GM18951 (cell line): ENCODE data around the gene EPO.

Experiments used
- POLR2A ChIP-seq: IDR thresholded peaks from 4 replicates; pipeline ENCODE4 v1.6.1; 2011; ENCODE audit warnings: mild to moderate bottlenecking; ENCODE audit not compliant: insufficient read length, insufficient read depth; ENCODE audit errors: extremely low read depth
- in situ Hi-C: fragments of 300-500 bp; cut with MboI; formaldehyde crosslinking; loops from one replicate; pipeline ENCODE4 v1.12.0; 2022; ENCODE audit warnings: low sequenced_read_pairs, mixed read lengths, inconsistent platforms; ENCODE audit not compliant: unreplicated experiment

Gene EPO

DNA sequence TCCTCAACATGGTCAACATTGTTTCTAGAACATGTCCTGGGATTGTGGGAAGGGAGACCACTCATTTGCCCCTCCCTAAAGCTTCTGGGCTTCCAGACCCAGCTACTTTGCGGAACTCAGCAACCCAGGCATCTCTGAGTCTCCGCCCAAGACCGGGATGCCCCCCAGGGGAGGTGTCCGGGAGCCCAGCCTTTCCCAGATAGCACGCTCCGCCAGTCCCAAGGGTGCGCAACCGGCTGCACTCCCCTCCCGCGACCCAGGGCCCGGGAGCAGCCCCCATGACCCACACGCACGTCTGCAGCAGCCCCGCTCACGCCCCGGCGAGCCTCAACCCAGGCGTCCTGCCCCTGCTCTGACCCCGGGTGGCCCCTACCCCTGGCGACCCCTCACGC, at the start of gene EPO:
Gene EPO, plus strand, starts transcription at position 190 of the 392 bp plus-strand sequence. CDS start 513 bp downstream, outside the sequence.
- in situ Hi-C loops, result no loop called here
- TF ChIP-seq POLR2A, result no peak

DNA sequence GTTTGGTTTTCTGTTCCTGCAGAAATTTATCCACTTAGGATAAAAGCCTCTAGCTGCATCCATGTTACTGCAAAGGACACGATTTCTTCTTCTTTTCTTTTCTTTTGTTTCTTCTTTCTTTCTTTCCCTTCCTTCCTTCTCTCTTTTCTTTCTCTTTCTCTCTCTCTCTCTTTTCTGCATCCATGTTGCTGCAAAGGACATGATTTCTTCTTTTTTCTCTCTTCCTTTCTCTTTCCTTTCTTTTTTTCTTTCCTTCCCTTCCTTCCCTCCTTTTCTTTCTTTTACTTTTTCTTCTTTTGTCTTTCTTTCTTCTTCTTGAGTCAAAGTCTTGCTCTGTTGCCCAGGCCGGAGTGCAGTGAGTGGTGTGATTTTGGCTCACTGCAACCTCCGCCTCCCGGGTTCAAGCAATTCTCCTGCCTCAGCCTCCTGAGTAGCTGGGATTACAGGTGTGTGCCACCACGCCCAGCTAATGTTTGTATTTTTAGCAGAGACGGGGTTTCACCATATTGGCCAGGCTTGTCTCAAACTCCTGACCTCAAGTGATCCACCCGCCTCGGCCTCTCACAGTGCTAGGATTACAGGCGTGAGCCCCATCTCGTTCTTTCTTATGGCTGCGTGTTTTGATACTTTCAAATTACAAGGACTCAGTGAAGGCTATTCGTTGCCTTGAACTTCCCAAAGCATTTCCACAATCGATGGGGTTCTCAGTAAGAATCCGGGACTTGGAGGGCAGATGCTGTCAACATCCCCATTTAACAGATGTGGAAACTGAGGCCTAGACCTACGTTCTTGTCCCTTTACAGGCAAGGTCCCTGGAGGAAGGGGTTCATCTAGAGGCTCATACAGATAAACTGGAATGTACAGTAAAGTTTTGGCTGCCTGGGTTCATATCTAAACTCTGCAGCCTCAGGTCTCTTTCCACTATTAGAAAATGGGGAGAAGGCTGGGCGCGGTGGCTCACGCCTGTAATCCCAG, 48.6 kb upstream of the EPO start:
- in situ Hi-C loops, result no loop called here
- TF ChIP-seq POLR2A, result no peak

DNA sequence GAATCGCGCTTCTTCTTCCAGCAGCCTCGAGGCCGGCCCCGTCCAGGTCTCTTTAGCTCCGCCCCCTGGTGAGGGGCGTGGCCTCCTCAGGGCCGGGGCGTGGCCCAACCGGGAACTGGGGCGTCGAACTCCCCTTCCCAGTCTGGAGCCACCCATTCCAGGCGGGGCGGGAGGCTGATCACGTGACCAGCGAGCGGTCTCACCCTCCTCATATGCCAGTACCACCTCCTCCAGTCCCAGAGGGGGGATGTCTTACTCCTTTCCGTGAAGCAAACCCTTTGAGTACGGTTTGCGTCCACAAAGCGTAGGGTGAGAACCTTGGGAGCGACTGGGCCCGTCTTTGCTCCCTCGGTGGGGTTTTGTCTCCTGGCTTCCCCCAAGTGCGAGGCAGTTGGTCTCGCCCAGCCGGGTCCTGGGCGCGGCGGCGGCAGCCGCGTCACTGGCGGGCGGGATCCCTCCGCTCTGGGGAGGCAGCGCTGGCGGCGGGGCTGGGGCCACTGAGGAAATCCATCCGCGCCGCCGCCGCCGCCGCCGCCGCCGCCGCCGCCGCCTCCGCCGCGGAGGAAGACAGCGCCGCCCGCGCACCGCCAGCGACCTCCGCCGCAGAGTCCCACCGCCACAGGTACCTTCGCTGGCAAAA, 46.8 kb upstream of the EPO start, which contains the start of gene GNB2:
Gene GNB2, plus strand, starts transcription at position 439 of the 640 bp plus-strand sequence. CDS start 2,526 bp downstream, outside the sequence.
- in situ Hi-C loops, result no loop called here
- peak; percentile 63 for TF ChIP-seq POLR2A

DNA sequence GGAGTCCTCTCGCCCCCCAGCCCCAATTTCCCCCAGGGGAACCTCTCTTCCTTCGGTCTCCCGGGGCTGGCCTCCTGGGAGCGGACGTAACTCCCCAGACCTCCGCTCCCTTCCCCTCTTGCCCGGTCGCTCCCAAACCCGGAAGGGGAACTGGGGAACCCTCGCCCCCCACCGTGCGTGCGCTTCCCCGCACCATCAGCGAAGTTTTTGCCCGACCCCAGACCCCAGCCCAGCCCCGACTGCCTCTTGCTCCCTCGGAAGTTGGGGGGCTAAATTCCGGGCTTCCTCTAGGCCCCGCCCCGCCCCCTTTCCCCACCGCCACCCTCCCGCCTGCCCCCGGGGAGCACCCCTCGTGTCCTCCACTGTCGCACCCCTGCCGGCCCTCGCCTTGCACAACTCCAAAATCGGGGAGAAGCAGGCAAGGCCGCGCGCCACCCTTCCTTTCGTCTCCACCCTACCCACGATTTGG, 46.3 kb upstream of the EPO start:
- in situ Hi-C loops, result no loop called here
- peak; percentile 46 for TF ChIP-seq POLR2A

DNA sequence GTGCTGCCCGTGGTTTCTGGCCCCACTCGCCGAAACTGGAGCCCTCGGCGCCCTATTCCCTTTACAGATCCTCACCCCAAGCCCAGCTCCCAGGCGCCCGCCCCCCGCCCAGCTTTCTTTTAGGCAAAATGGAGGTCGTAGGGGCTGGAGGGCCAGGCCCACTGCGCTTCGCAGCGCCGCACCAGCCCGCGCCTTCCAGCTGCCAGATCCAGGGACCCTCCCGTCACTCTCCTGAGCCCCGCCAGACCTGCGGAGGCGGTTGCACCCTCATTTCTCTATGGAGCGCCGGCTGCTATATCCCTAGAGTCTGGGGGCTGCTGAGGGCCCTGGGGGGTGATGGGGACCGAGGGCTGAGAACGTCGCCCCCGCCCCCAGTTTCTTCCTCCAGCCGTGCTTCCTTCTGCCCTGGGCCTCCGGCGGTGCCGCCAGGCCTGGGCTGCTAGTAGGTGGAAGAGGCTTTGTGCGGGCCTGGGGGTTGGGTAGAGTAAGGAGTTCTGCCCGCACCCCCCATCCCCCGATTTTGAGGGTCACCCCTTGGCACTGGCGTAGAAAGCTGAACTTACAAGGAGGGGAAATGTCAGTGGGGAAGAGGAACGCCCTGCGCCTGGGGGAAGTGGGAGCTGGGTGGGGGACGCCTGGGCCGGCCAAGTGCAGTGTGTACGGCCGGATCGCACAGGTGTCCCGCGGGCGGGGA, 45.7 kb upstream of the EPO start:
- in situ Hi-C loops, result no loop called here
- TF ChIP-seq POLR2A, result no peak

DNA sequence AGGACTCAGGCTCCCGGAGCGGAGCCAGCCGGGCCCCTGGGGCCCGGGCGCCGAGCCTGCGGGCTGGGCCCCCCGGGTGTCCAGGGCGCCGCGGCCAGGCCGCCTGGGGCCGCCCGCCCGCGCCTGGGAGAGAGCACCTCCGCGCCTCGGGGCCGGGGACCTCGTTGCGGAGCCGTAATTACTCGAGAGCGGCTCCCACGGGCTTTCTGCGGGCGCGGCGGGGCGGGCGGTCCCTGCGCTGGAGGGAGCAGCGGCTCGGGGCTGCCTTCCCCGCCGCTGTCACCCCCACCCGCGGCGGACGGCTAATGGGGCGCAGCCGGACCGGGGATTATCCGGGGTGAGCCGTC, 45.2 kb upstream of the EPO start:
- in situ Hi-C loops, result no loop called here
- no peak for TF ChIP-seq POLR2A

DNA sequence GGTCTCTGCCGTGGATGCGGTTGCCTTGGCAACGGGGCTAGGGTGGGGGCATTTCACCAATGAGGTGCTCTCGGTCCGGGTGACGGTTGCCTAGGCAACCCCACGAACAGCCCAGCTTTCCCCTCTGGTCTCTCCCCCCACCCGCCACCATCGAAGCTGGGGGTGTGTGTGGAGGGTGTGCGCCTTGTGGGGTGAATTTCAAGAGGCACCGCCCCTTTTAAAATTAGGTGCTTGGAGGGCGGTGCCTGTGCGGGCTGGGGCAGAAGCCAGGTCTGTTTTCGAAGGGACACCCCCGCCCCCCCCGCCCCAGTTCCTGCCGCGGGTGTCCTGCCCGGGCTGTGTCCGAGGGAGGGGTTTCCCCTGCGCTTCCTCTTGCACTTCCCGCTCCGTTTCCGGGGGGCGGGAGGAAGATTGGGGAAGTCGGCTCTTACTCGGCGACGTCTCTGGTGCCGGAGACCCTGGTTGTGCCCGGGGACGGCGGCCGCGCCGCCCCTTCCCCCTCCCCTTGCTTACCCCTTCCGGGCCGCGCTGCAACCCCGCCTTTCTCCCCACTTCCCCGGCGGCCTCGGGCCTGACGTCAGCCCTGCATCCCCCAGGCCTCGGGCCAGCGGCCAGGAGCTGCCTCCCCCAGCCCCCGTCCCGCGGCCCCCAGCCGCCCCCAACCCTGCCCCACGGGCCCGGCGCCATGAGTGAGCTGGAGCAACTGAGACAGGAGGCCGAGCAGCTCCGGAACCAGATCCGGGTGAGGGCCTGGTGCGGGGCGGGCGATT, 44.5 kb upstream of the EPO start:
- peak; percentile 32 for TF ChIP-seq POLR2A
- in situ Hi-C loops, result no loop called here

DNA sequence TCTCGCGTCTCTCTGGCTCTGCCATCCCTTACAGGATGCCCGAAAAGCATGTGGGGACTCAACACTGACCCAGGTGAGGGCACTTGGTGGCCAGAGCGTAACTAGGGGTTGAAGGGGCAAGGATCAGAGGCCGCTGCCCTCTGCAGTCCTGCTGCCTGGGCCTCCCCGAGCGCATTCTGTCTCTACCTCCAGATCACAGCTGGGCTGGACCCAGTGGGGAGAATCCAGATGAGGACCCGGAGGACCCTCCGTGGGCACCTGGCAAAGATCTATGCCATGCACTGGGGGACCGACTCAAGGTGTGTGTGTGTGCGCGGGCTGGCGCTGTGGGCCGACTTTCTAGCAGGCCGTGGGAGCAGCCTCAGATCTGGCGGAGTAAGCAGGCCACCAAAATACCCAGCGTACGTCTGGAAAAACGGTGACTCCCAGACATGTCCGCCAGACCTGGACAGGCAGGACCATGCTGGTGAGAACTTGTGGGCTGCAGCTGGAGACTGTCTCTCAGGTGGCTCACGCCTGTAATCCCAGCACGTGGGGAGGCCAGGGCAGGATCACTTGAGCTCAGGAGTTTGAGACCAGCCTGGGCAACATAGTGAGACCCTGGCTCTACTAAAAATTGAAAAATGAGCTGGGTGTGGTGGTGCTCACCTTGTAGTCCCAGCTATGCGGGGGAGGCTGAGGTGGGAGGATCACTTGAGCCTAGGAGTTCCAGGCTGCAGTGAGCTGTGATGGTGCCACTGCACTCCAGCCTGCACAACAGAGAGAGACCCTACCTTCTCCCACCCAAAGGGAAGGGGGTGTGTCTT, 43.6 kb upstream of the EPO start:
- in situ Hi-C loops, result no loop called here
- TF ChIP-seq POLR2A, result no peak

DNA sequence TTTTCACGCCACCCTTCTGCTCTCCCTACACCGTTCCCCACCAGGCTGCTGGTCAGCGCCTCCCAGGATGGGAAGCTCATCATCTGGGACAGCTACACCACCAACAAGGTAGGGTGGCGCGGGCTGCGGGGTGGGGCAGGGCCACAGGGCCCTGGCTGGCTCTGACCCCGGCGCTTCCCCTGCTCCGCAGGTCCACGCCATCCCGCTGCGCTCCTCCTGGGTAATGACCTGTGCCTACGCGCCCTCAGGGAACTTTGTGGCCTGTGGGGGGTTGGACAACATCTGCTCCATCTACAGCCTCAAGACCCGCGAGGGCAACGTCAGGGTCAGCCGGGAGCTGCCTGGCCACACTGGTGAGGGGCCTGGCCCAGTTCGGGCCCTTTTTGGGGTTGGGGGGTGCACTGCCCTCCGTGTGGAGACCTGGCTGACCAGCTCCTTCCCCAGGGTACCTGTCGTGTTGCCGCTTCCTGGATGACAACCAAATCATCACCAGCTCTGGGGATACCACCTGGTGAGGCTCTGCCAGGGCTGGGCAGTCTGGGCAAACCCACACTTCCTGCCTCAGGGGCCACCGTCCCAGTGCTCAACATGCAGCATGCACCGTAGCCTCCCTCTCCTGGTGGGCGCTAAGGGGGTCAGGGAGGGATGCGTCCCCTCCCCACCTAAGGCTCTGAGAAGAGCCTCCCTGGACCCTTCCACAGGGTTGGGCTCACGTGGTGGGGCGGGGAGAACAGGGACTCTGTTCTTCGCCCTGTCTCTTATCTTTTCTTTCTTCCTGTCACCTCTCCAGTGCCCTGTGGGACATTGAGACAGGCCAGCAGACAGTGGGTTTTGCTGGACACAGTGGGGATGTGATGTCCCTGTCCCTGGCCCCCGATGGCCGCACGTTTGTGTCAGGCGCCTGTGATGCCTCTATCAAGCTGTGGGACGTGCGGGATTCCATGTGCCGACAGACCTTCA, 42.7 kb upstream of the EPO start:
- in situ Hi-C loops, result no loop called here
- no peak for TF ChIP-seq POLR2A

DNA sequence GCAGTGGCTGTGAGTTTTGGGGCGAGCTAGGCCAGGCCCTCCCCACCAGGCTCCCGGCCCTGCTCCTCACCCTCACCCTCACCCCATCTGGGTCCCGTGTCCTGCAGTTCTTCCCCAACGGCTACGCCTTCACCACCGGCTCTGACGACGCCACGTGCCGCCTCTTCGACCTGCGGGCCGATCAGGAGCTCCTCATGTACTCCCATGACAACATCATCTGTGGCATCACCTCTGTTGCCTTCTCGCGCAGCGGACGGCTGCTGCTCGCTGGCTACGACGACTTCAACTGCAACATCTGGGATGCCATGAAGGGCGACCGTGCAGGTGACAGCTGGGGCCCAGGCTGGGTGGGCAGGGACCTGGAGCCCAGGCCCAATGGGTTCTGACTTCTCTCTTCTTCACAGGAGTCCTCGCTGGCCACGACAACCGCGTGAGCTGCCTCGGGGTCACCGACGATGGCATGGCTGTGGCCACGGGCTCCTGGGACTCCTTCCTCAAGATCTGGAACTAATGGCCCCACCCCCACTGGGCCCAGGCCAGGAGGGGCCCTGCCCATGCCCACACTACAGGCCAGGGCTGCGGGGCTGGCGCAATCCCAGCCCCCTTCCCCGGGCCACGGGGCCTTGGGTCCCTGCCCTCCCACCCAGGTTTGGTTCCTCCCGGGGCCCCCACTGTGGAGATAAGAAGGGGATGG, 41.8 kb upstream of the EPO start:
- in situ Hi-C loops, result no loop called here
- no peak for TF ChIP-seq POLR2A
